ENCODE measurements around the gene CNOT11.
A peak's percentile ranks its signal among the peaks of the same experiment; 100 is the strongest.
"Not testable (repeated sequence)": the region's sequence is repeated elsewhere in the genome, so short reads cannot be mapped to it uniquely, and the experiment has no call there.

The CNOT11 gene

DNA sequence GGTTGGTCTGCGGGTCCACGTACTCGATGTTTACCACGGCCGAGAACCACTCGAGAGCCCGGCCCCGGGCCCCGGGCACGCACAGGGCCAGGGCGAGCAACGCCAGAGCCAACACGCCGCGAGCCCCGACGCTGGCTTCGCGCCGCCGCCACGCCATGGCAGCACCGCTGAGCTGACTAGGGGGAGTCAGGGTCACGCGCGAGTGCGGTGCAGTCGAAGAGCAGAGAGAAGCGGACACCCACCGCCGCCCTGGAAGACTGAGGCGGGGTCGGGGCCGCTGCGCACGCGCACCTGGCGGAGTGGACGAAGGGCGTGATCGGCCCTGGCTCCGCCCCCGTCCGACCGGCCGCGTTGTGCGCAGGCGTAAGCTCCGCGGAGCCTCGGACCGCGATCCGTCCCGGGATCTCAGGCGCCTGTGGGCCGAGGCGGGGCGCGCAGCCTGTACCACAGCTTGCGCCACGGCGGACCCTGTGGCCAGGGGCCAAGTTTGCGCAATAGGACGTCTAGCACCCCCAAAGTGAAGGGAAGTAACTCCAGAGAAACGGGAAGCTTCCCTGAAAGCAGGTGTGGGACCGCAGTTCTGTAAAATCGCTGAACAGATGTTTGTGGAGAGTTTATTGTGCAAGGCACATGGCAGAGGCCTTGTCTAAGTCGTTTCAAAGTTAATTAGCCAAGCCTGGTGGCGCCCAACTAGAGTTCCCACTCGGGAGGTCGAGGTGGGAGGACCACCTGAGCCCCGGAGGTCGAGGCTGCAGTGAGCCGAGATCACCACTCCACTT lies 55.9 kb downstream of the CNOT11 start, which contains the start of gene RNF149:
Gene RNF149, minus strand, starts transcription at position 270 of the 779 bp plus-strand sequence. Its CDS starts 113 bp downstream, at position 157.
- DNase-seq (ENCODE audit: low spot score): peak; percentile 81
- no peak for FAIRE-seq

DNA sequence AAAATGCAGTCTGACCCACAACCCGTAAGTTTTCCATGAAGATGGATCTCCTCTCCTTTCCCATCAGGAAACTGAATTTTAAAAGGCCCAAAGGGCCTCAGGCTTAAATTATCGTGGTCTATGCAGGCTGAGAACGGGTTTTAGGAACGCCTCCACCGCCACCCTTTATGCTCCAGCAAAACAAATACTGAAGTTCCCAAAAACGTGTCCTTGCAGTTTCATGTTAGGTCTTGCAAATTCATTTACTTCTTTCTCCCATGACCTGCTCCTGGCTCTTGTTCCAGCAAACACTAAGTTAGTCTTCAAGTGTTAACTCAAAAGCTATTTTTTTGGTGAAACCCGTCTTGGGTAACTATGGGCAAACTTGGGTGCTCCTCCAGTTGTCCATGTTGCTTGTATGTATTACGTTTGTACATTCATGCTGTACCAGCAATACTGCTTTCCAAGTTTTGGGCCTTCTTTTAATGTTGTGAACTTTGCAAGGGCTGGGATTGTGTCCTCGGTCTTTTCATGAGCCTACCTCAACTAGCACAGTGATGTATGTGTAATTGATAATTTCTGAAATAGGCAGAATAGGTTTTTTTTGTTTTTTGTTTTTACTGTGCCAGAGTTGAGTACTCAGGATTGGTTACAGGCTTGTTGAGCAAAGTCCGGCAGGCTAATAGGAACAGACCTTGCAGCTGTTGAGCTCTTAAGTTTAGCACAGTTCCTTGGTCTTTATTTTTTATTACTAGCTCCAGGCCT lies 57.6 kb downstream of the CNOT11 start:
- FAIRE-seq (no peak), DNase-seq (ENCODE audit: low spot score) (no peak)

DNA sequence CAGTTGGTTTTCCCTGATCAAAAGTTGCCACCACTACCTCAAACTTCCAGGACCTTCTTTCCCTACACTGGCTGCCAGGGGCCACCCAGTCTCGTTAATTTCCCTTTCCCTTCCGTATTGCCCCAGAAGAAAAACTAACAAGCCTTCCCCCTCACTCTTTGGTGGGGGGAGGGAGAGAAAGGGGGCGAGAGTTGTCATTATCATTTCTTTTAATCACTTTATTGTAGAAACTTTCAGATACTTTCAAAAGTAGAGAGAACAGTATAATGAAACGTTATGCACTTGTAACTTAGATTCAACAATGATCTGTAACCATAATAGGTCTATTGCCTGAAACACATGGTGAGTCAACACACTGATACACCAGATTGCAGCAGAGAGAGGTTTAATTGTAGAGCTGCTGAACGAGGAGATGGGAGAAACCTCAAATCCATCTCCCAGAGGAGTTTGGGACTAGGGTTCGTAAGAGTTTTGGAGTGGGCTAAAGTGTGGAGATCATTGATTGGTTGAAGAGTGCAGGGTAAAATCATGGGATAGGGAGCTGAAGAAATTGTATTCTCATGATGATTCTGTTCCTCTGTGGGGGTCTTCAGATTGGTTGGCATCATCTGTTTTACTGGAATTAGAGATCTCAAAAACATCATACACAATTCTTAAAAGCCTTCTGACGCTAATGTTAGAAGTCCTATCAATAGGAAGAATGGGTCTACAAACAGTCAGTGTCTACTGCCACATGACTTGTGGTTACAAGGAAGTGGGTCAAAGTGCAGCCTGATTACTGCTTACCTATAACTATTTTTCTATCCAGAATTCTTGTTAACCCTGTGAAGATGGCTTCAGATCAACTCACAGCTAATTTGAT lies 58.4 kb downstream of the CNOT11 start:
- FAIRE-seq (no peak), DNase-seq (ENCODE audit: low spot score) (no peak)

DNA sequence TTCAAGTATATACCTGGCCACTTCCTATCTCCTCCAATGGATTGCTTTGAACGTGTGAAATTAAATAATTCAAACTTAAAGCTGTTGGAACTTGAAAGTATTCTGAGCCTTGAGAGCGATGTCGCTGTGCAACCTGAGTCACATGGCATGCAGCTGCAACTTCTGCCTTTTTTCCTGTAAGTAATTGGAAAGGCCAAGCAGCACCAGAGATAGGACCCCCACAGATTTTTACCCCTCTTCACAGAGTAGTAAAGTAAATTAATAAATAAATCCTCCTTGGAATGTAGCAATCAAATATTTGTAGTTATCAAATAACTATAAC lies 59.0 kb downstream of the CNOT11 start:
- no peak for DNase-seq (ENCODE audit: low spot score)
- no peak for FAIRE-seq

DNA sequence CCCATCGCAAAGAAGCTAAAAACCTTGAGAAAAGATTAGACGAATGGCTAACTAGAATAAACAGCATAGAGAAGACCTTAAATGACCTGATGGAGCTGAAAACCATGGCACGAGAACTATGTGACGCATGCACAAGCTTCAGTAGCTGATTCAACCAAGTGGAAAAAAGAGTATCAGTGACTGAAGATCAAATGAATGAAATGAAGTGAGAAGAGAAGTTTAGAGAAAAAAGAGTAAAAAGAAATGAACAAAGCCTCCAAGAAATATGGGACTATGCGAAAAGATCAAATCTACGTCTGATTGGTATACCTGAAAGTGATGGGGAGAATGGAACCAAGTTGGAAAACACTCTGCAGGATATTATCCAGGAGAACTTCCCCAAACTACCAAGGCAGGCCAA lies 63.9 kb downstream of the CNOT11 start:
- FAIRE-seq; DNase-seq (ENCODE audit: low spot score): not testable (repeated sequence)

Measured in RCC 7860 (cell line).